SJSA1 (cell line): ENCODE results near the gene LZTS2. TPM values are rescaled to one million over a fixed set of nuclear protein-coding genes. Genes with fewer than 3 reads are reported as not detected.

Experiments
- DNase-seq, 2 experiments: peaks; one replicate each; pipeline ENCODE4 v3.0.0-alpha.2; 2015 to 2020; ENCODE audit warnings: low spot score in 2 of 2, low read depth in 1 of 2
- H3K27ac ChIP-seq: fragments of 250-450 bp; sonication (Bioruptor Pico); 2 replicates; pipeline ENCODE4 v1.5.1; 2020; ENCODE audit warnings: mild to moderate bottlenecking, moderate library complexity
- H3K27me3 ChIP-seq: fragments of 250-450 bp; sonication (Bioruptor Pico); replicated peaks from 2 replicates; pipeline ENCODE4 v1.5.1; 2020; ENCODE audit warnings: mild to moderate bottlenecking, moderate library complexity
- H3K36me3 ChIP-seq: fragments of 250-450 bp; sonication (Bioruptor Pico); 2 replicates; pipeline ENCODE4 v1.5.1; 2020; ENCODE audit warnings: mild to moderate bottlenecking
- H3K4me1 ChIP-seq: fragments of 250-450 bp; sonication (Bioruptor Pico); replicated peaks from 2 replicates; pipeline ENCODE4 v1.6.1; 2021; ENCODE audit warnings: mild to moderate bottlenecking
- H3K4me3 ChIP-seq: fragments of 250-450 bp; sonication (Bioruptor Pico); 2 replicates; pipeline ENCODE4 v1.5.1; 2020; ENCODE audit warnings: mild to moderate bottlenecking
- H3K9me3 ChIP-seq: fragments of 250-450 bp; sonication (Bioruptor Pico); replicated peaks from 2 replicates; pipeline ENCODE4 v1.5.1; 2020; ENCODE audit warnings: mild to moderate bottlenecking
- total RNA-seq: library from RNA; depleted of rRNA; stranded (reverse); fragments of >200 nt; shearing (Covaris generic); gene quantifications from 2 replicates; pipeline ENCODE4 v1.2.3, GENCODE V29; 2014

The LZTS2 gene
- total RNA-seq, 1 experiment from 2014 or later, result 70.0 TPM

DNA sequence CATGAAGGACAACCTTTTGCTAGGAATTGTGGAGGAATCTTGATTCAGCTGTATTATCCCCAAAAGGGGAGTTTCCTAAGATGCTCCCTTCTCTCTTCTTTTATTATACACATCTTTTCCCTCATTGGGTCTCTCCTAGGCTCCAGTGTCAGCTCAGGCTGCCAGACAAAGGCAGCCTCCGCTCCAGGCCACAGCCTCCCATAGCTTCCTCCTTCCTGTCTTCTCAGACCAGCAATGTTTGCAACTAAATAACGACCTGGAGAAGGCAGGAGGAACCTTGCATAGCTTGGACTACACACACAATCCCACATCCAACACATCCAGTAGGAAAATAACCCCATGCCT is 43.7 kb downstream of the LZTS2 start:
- H3K4me1 ChIP-seq, result peaks cover 17% of the 10 kb centered on the region
- DNase-seq, result no peak
- no peaks in the 10 kb centered on the region for H3K9me3 ChIP-seq

GRCh38 chr10:101044117-101044516 is 44.5 kb downstream of the LZTS2 start:
- Histone ChIP-seq H3K27ac (no peak overlapping the region), H3K27me3 (no peaks in the 10 kb centered on the region), H3K9me3 (no peaks in the 10 kb centered on the region), H3K4me1 (peaks cover 17% of the 10 kb centered on the region), H3K4me3 (no peak overlapping the region), H3K36me3 (peaks cover 8% of the 10 kb centered on the region)
- no peak for DNase-seq

More for the DNA sequence above, 43.7 kb downstream of the LZTS2 start:
- H3K27me3 ChIP-seq, result no peaks in the 10 kb centered on the region
- H3K36me3 ChIP-seq, result peaks cover 14% of the 10 kb centered on the region
- H3K27ac ChIP-seq, result peak overlapping the region; percentile 76
- peak overlapping the region; percentile 40 for H3K4me3 ChIP-seq

GRCh38 chr10:101046332-101047238 is 47.0 kb downstream of the LZTS2 start:
- Histone ChIP-seq H3K36me3 (no peaks in the 10 kb centered on the region), H3K27ac (no peak overlapping the region), H3K4me3 (no peak overlapping the region), H3K4me1 (peaks cover 22% of the 10 kb centered on the region), H3K9me3 (no peaks in the 10 kb centered on the region), H3K27me3 (no peaks in the 10 kb centered on the region)
- DNase-seq, result no peak

DNA sequence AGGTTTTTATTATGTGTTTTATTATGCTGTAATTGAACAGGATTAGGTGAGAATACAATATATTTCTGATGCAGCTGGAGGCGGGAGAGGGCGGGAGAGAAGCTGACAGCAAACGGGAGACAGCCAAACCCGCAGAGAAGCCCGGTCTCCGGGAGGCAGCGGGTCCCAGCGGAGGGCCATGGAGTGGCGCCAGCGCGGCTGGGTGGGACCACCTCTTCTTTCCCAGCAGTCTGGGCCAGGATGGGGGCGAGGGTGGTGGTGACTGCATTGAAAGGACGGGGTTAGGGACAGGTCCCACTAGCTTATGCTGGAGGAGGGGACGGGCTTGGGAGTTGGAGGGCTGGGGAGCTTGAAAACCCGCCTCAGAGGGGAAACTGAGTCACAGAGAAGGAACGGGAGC is 47.7 kb downstream of the LZTS2 start:
- H3K36me3 ChIP-seq, result no peaks in the 10 kb centered on the region
- H3K9me3 ChIP-seq, result no peaks in the 10 kb centered on the region
- H3K4me3 ChIP-seq, result no peak overlapping the region
- H3K27ac ChIP-seq, result no peak overlapping the region
- H3K27me3 ChIP-seq, result no peaks in the 10 kb centered on the region
- DNase-seq, result no peak
- peaks cover 26% of the 10 kb centered on the region for H3K4me1 ChIP-seq

DNA sequence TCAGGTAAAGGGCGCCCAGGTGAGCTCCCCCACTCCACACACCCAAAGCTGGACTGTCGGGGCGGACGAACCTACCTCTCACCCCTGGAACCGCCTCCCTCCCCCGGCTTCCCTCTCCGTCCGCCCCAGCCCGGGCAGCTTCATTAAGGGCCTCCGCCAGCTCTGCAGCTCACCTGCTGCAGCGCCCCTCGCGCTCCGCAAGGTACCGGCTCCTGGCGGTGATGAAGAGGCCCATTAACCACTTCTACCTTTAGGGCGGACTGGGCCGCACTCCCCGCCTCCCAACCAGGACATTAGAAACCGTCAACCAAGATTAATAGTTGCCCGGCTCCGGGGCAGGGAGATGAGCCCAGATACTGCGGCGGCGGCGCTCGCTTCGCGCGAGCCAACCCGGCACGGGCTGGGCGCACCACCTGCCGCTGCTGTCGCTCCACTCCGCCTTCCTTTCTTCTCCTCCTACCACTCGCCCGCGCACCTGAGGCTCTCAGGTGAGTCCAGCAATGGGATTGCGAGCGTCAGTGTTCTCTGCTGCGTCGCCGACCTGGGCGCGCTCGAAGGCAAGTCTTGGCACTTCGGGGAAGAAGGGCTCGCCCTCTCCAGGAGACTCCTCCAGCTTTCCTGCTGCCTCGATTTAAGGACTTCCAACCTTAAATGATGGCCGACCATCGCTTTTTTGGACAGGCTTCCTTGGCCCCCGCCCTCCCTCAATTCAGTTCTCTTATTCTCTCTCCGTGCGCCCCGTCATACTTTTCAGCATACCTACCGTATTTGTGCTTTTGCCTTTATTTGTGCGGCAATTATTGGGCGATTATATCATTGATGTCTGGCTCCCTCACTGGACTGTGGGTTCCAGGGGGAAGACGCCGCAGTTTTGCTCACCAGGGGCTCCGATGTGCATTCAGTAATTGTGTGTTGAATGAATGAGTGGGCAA is 48.6 kb downstream of the LZTS2 start:
- DNase-seq, result no peak
- H3K9me3 ChIP-seq, result no peaks in the 10 kb centered on the region
- no peaks in the 10 kb centered on the region for H3K27me3 ChIP-seq
- H3K4me1 ChIP-seq, result peaks cover 25% of the 10 kb centered on the region
- no peaks in the 10 kb centered on the region for H3K36me3 ChIP-seq
- no peak overlapping the region for H3K4me3 ChIP-seq
- H3K27ac ChIP-seq, result no peak overlapping the region

DNA sequence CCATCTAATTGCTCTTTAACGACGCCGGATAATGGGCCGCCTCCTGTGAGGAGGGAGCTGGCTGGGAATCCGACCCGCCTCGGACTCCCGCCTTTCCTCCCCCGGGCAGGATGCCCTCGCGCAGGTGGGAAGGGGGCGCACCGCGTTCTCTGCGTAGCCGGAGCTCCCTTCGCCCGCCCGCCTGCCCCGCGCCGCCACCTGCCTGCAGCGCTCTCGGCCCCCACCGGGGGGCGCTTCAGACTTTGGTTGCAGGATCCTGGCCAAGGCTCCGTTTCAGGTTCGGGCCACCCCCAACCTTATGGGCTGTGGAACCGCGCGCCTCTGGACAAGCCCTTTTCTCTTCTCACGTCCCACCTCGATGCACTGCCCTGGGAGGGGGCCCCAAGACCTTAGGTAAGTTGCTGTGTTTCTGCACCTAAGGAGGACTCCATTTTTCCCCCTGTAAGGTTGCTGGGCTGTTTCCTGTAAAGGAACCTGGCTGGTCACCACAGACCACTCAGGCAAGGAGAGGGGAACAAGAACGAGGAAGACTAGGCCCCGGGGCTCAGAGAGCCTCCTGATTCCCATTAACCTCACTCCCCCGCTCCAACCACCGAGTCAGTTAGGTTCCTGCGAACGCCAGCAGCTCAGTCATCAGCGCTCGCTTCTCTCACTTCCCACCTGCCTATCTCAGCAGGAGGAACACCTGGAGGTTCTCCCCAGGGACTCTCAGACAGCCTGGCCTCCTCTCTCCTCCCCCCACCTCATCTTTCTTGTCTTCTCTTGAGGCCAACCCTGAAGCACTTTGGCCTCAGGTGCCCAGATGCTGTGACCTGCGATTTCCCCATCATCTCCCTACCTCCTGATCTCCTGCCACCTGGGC is 50.8 kb downstream of the LZTS2 start:
- Histone ChIP-seq H3K36me3 (no peaks in the 10 kb centered on the region), H3K27ac (no peak overlapping the region), H3K4me1 (peaks cover 20% of the 10 kb centered on the region), H3K4me3 (no peak overlapping the region), H3K9me3 (no peaks in the 10 kb centered on the region), H3K27me3 (no peaks in the 10 kb centered on the region)
- DNase-seq, result peak; percentile 34 to 67

DNA sequence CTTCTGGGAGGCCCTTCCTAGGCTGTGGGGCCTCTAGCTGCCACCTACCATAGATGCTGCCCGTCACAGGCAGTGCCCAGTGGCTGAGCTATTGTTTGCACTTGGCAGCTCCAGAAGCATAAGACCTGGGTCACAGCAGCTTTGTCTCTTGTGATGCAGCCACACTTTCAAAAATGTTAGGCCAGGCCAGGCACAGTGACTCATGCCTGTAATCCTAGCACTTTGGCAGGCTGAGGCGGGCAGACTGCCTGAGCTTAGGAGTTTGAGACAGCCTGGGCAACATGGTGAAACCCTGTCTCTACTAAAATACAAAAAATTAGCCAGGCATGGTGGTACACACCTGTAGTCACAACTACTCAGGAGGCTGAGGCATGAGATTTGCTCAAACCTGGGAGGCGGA is 52.7 kb downstream of the LZTS2 start:
- Histone ChIP-seq H3K4me3 (no peak overlapping the region), H3K9me3 (no peaks in the 10 kb centered on the region), H3K27me3 (no peaks in the 10 kb centered on the region), H3K27ac (no peak overlapping the region), H3K4me1 (peaks cover 20% of the 10 kb centered on the region), H3K36me3 (no peaks in the 10 kb centered on the region)
- no peak for DNase-seq

GRCh38 chr10:101053516-101053915 is 53.9 kb downstream of the LZTS2 start:
- no peak for DNase-seq
- Histone ChIP-seq H3K4me1 (peaks cover 20% of the 10 kb centered on the region), H3K9me3 (no peaks in the 10 kb centered on the region), H3K27me3 (no peaks in the 10 kb centered on the region), H3K4me3 (no peak overlapping the region), H3K27ac (no peak overlapping the region), H3K36me3 (no peaks in the 10 kb centered on the region)

GRCh38 chr10:101054351-101054750 is 54.7 kb downstream of the LZTS2 start:
- Histone ChIP-seq H3K4me3 (no peak overlapping the region), H3K9me3 (no peaks in the 10 kb centered on the region), H3K36me3 (no peaks in the 10 kb centered on the region; the same call in 1 of the 2 replicates), H3K4me1 (peaks cover 22% of the 10 kb centered on the region), H3K27ac (no peak overlapping the region), H3K27me3 (no peaks in the 10 kb centered on the region)
- DNase-seq, result no peak

DNA sequence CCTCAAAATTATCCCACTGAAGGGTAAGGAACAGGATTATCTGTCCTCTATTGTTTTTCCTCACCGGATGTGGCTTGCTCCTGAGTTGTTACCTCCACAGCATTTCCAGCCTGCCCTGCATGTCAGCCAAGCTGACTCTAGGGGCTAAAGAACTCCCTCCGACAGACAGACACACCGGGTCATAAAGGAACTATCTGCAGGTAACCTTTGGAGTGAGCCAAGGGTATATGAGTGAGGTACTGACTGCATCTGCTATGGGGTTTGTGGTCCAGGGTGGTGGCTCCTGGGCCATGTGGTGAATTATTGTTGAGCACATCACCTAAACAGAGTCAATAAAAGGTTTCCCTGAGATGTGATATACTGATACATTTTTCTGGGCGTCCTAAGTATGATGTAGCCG is 55.3 kb downstream of the LZTS2 start:
- Histone ChIP-seq H3K27me3 (no peaks in the 10 kb centered on the region), H3K36me3 (no peaks in the 10 kb centered on the region; the same call in 1 of the 2 replicates), H3K27ac (no peak overlapping the region), H3K9me3 (no peaks in the 10 kb centered on the region), H3K4me1 (peaks cover 27% of the 10 kb centered on the region), H3K4me3 (no peak overlapping the region)
- DNase-seq, result no peak

- Histone ChIP-seq H3K27ac (no peak overlapping the region), H3K36me3 (no peaks in the 10 kb centered on the region; the same call in 1 of the 2 replicates), H3K4me3 (no peak overlapping the region), H3K27me3 (no peaks in the 10 kb centered on the region), H3K4me1 (peaks cover 23% of the 10 kb centered on the region), H3K9me3 (no peaks in the 10 kb centered on the region)
- DNase-seq, result no peak
These were observed 55.8 kb downstream of the LZTS2 start for GRCh38 chr10:101055411-101055810.

- peaks cover 25% of the 10 kb centered on the region for H3K4me1 ChIP-seq
- H3K4me3 ChIP-seq, result no peak overlapping the region
- no peak for DNase-seq
- H3K36me3 ChIP-seq, result no peaks in the 10 kb centered on the region; the same call in 1 of the 2 replicates
- H3K27me3 ChIP-seq, result no peaks in the 10 kb centered on the region
- H3K27ac ChIP-seq, result no peak overlapping the region
- H3K9me3 ChIP-seq, result no peaks in the 10 kb centered on the region
These were observed 57.0 kb downstream of the LZTS2 start for GRCh38 chr10:101056365-101057151.
